Stimulated activated CD8-positive, alpha-beta memory T cell treated with anti-CD3 and anti-CD28 coated beads, Interleukin-4, amount 100 ng/mL, for 4 hours (primary cell): Measurements from ENCODE around the gene WDR48.

Source experiments
- DNase-seq, 2 donors: peaks; one replicate each; pipeline ENCODE4 v3.0.0-alpha.2; 2020; ENCODE audit warnings: low read depth in 2 of 2, low spot score in 1 of 2

The WDR48 gene

GRCh38 chr3:39137991-39138803, 86.4 kb downstream of the WDR48 start:
- no peak for DNase-seq

GRCh38 chr3:39138804-39139415, 87.1 kb downstream of the WDR48 start:
- no peak for DNase-seq

GRCh38 chr3:39139442-39139841, 87.6 kb downstream of the WDR48 start:
- DNase-seq, result no peak

GRCh38 chr3:39140341-39140971, 88.6 kb downstream of the WDR48 start:
- DNase-seq, result no peak

- no peak for DNase-seq
These were observed 89.6 kb downstream of the WDR48 start for GRCh38 chr3:39141171-39141995.

- no peak for DNase-seq
These were observed 90.3 kb downstream of the WDR48 start for GRCh38 chr3:39142067-39142466.

GRCh38 chr3:39143051-39143885, 91.5 kb downstream of the WDR48 start:
- no peak for DNase-seq

- DNase-seq, result no peak
These were observed 92.4 kb downstream of the WDR48 start for GRCh38 chr3:39144095-39144747.

GRCh38 chr3:39144748-39145380, 93.0 kb downstream of the WDR48 start:
- DNase-seq, result no peak

- DNase-seq, result no peak
These were observed 94.3 kb downstream of the WDR48 start for GRCh38 chr3:39146083-39146501.
